OCI-LY7 (cell line): ENCODE results near the gene RMND5B. TPM values are rescaled to one million over a fixed set of nuclear protein-coding genes. Genes with fewer than 3 reads are reported as not detected.

Experiments used
- BruUV-seq: library from RNA; stranded (reverse); fragments of 400-500 nt; replicated peaks from 2 replicates; lab custom pipeline; 2021; lab: Mats Ljungman, UMichigan
- CTCF ChIA-PET: fragments of 300-600 bp; sonication (Branson Sonifier 250); formaldehyde crosslinking; loops from one replicate; lab custom pipeline; 2022; ENCODE audit warnings: antibody characterized with exemption; ENCODE audit not compliant: unreplicated experiment; lab: Charles Lee
- POLR2A ChIA-PET: fragments of 300-600 bp; sonication (Branson Sonifier 250); formaldehyde crosslinking; loops from one replicate; lab custom pipeline; 2022; ENCODE audit warnings: antibody characterized with exemption; lab: Charles Lee
- DNase-seq: peaks from one replicate; pipeline ENCODE4 v3.0.0-alpha.2; 2015; ENCODE audit warnings: low spot score
- H2AFZ ChIP-seq: fragments of 200-600 bp; sonication (generic), shearing (Covaris generic); 2 replicates; pipeline ENCODE4 v1.6.1; 2014; ENCODE audit warnings: mild to moderate bottlenecking, antibody characterized with exemption, low read length, moderate library complexity
- H3K27ac ChIP-seq: fragments of 200-600 bp; sonication (generic); 2 replicates; pipeline ENCODE4 v1.5.1; 2014; ENCODE audit warnings: mixed run types, low read depth, mild to moderate bottlenecking, moderate library complexity, low read length, inconsistent platforms; ENCODE audit not compliant: poor library complexity, severe bottlenecking
- H3K36me3 ChIP-seq: fragments of 200-600 bp; sonication (generic); 2 replicates; pipeline ENCODE4 v1.6.1; 2014; ENCODE audit warnings: mild to moderate bottlenecking, antibody characterized with exemption, low read length, moderate library complexity, mixed read lengths; ENCODE audit not compliant: insufficient read depth
- H3K4me1 ChIP-seq: fragments of 200-600 bp; sonication (generic); 2 replicates; pipeline ENCODE4 v1.5.1; 2014; ENCODE audit warnings: mild to moderate bottlenecking, low read length; ENCODE audit not compliant: insufficient read depth, poor library complexity, severe bottlenecking
- H3K4me2 ChIP-seq: fragments of 200-600 bp; sonication (generic); 2 replicates; pipeline ENCODE4 v1.6.1; 2014; ENCODE audit warnings: mild to moderate bottlenecking, low read length
- H3K4me3 ChIP-seq: fragments of 200-600 bp; sonication (generic); 2 replicates; pipeline ENCODE4 v1.5.1; 2014; ENCODE audit warnings: mild to moderate bottlenecking, low read depth, low read length; ENCODE audit not compliant: poor library complexity, severe bottlenecking
- H3K79me2 ChIP-seq: fragments of 200-600 bp; sonication (generic); 2 replicates; pipeline ENCODE4 v1.6.1; 2016; ENCODE audit warnings: low read depth, mild to moderate bottlenecking, low read length, moderate library complexity, mixed read lengths; ENCODE audit not compliant: insufficient read depth
- H3K9me2 ChIP-seq: fragments of 200-600 bp; sonication (generic); 2 replicates; pipeline ENCODE4 v1.6.1; 2016; ENCODE audit warnings: mild to moderate bottlenecking, low read length, mixed read lengths; ENCODE audit not compliant: insufficient read depth
- H3K9me3 ChIP-seq: fragments of 200-600 bp; sonication (generic); 2 replicates; pipeline ENCODE4 v1.6.1; 2014; ENCODE audit warnings: mild to moderate bottlenecking, mixed run types, low read length, mixed read lengths
- H4K20me1 ChIP-seq: fragments of 200-600 bp; sonication (generic); 2 replicates; pipeline ENCODE4 v1.6.1; 2014; ENCODE audit warnings: mild to moderate bottlenecking, antibody characterized with exemption, low read length, moderate library complexity, mixed read lengths; ENCODE audit not compliant: insufficient read depth
- EZH2phosphoT487 ChIP-seq: fragments of 200-600 bp; sonication (generic); IDR thresholded peaks from 2 replicates; pipeline ENCODE4 v1.6.1; 2018; ENCODE audit warnings: low read depth, borderline replicate concordance, mild to moderate bottlenecking, mixed run types, antibody characterized with exemption, low read length, moderate library complexity, mixed read lengths
- intact Hi-C: fragments of 100-400 bp; cut with micrococcal nuclease; formaldehyde crosslinking; loops from one replicate; pipeline ENCODE4 v1.10.0; 2022; ENCODE audit not compliant: unreplicated experiment
- total RNA-seq, 2 experiments: library from RNA; depleted of rRNA in 1 of 2; stranded (reverse); fragments of >200 nt in 1 of 2; shearing (Covaris generic) in 1 of 2; gene quantifications; 2 replicates each; pipeline ENCODE4 v1.2.3, GENCODE V29; 2014 to 2022
- TF ChIP-seq, protein P1 (sequence below): fragments of 200-600 bp; sonication (generic); conservative IDR thresholded peaks from 2 replicates; pipeline ENCODE4 v1.5.1; 2014; ENCODE audit warnings: mild to moderate bottlenecking, antibody characterized with exemption, low read length, moderate library complexity, mixed read lengths

RMND5B gene
- total RNA-seq, 2 experiments from 2014 or later: 63.2 to 68.3 TPM

DNA sequence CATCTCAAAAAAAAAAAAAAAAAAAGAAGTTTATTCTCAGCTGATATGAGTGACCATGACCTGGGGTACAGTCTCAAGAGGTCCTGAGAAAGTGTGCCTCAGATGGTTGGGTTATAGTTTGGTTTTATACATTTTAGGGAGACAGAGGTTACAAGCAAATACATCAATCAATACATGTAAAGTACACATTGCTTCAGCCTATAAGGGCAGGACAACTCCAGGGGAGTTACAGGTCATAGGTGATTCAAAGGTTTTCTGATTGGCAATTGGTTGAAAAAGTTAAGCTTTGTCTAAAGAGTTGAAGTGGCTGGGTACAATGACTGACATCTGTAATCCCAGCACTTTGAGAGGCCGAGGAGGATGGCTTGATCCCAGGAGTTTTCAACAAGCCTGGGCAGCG is 58.6 kb downstream of the RMND5B start:
- CTCF ChIA-PET: no interaction called here

GRCh38 chr5:178191661-178192060 is 60.8 kb downstream of the RMND5B start:
- Histone ChIP-seq H3K9me2 (no peaks in the 10 kb centered on the region), H3K9me3 (no peaks in the 10 kb centered on the region), H3K4me3 (no peak overlapping the region), H4K20me1 (no peaks in the 10 kb centered on the region), H3K27ac (no peak overlapping the region), H3K79me2 (no peaks in the 10 kb centered on the region), H3K4me1 (no peaks in the 10 kb centered on the region), H2AFZ (no peak overlapping the region), H3K4me2 (no peak overlapping the region), H3K36me3 (no peaks in the 10 kb centered on the region)
- intact Hi-C loops: no loop called here
- CTCF ChIA-PET: no interaction called here
- no TSS peak for BruUV-seq
- TF ChIP-seq EZH2phosphoT487: no peak
- TF ChIP-seq, protein P1, sequence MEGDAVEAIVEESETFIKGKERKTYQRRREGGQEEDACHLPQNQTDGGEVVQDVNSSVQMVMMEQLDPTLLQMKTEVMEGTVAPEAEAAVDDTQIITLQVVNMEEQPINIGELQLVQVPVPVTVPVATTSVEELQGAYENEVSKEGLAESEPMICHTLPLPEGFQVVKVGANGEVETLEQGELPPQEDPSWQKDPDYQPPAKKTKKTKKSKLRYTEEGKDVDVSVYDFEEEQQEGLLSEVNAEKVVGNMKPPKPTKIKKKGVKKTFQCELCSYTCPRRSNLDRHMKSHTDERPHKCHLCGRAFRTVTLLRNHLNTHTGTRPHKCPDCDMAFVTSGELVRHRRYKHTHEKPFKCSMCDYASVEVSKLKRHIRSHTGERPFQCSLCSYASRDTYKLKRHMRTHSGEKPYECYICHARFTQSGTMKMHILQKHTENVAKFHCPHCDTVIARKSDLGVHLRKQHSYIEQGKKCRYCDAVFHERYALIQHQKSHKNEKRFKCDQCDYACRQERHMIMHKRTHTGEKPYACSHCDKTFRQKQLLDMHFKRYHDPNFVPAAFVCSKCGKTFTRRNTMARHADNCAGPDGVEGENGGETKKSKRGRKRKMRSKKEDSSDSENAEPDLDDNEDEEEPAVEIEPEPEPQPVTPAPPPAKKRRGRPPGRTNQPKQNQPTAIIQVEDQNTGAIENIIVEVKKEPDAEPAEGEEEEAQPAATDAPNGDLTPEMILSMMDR: no peak
- DNase-seq: no peak
- POLR2A ChIA-PET: no interaction called here

More for the DNA sequence above, 58.6 kb downstream of the RMND5B start:
- no TSS peak for BruUV-seq
- Histone ChIP-seq H3K4me1 (no peaks in the 10 kb centered on the region), H3K4me3 (no peak overlapping the region), H3K79me2 (no peaks in the 10 kb centered on the region), H2AFZ (no peak overlapping the region), H4K20me1 (no peaks in the 10 kb centered on the region), H3K4me2 (no peak overlapping the region), H3K36me3 (no peaks in the 10 kb centered on the region), H3K9me2 (no peaks in the 10 kb centered on the region), H3K27ac (no peak overlapping the region), H3K9me3 (no peaks in the 10 kb centered on the region)
- no peak for DNase-seq
- TF ChIP-seq, protein P1: no peak
- no peak for TF ChIP-seq EZH2phosphoT487
- POLR2A ChIA-PET: interaction anchor here (0.6 kb wide), 1 partner anchor 1821 kb away, joined by 3 read pairs; no protein-coding TSS in a partner anchor
- intact Hi-C loops: no loop called here

- H4K20me1 ChIP-seq: no peaks in the 10 kb centered on the region
- no peak overlapping the region for H2AFZ ChIP-seq
- no peaks in the 10 kb centered on the region for H3K4me1 ChIP-seq
- no peaks in the 10 kb centered on the region for H3K9me3 ChIP-seq
- POLR2A ChIA-PET: no interaction called here
- DNase-seq: no peak
- intact Hi-C loops: no loop called here
- TF ChIP-seq EZH2phosphoT487: no peak
- TF ChIP-seq, protein P1: no peak
- no peak overlapping the region for H3K27ac ChIP-seq
- CTCF ChIA-PET: no interaction called here
- H3K4me3 ChIP-seq: no peak overlapping the region
- no peak overlapping the region for H3K4me2 ChIP-seq
- H3K79me2 ChIP-seq: no peaks in the 10 kb centered on the region
- H3K9me2 ChIP-seq: no peaks in the 10 kb centered on the region
- no peaks in the 10 kb centered on the region for H3K36me3 ChIP-seq
- no TSS peak for BruUV-seq
Observed at GRCh38 chr5:178192244-178192643, 61.4 kb downstream of the RMND5B start.
